NCI-H1105 (cell line): ENCODE measurements around the gene RANBP10.
"Not testable (repeated sequence)": the region's sequence is repeated elsewhere in the genome, so short reads cannot be mapped to it uniquely, and the experiment has no call there.

Experiments used
- DNase-seq: peaks from one replicate; lab custom pipeline; 2025; lab: John Stamatoyannopoulos, UW

Gene RANBP10

GRCh38 chr16:67779256-67780014 is 26.9 kb downstream of the RANBP10 start:
- DNase-seq: no peak

GRCh38 chr16:67775273-67775672 is 31.1 kb downstream of the RANBP10 start:
- no peak for DNase-seq

- DNase-seq: no peak
These were observed 31.9 kb downstream of the RANBP10 start for GRCh38 chr16:67774457-67774853.

GRCh38 chr16:67773569-67774456 is 32.5 kb downstream of the RANBP10 start:
- DNase-seq: no peak

- no peak for DNase-seq
These were observed 33.3 kb downstream of the RANBP10 start for GRCh38 chr16:67773099-67773498.

GRCh38 chr16:67770346-67770991 is 35.9 kb downstream of the RANBP10 start:
- no peak for DNase-seq

GRCh38 chr16:67767953-67768352 is 38.4 kb downstream of the RANBP10 start:
- no peak for DNase-seq

- DNase-seq: no peak
These were observed 40.1 kb downstream of the RANBP10 start for GRCh38 chr16:67766291-67766690.

GRCh38 chr16:67764158-67764667 is 42.1 kb downstream of the RANBP10 start:
- DNase-seq: no peak

- DNase-seq: no peak
These were observed 43.3 kb downstream of the RANBP10 start for GRCh38 chr16:67763066-67763465.

GRCh38 chr16:67762385-67762784 is 44.0 kb downstream of the RANBP10 start:
- no peak for DNase-seq

GRCh38 chr16:67761924-67762323 is 44.4 kb downstream of the RANBP10 start:
- DNase-seq: no peak

- DNase-seq: no peak
These were observed 45.5 kb downstream of the RANBP10 start for GRCh38 chr16:67760956-67761230.

- no peak for DNase-seq
These were observed 46.0 kb downstream of the RANBP10 start for GRCh38 chr16:67760206-67760955.

- DNase-seq: no peak
These were observed 47.4 kb downstream of the RANBP10 start for GRCh38 chr16:67758966-67759365.

- no peak for DNase-seq
These were observed 48.4 kb downstream of the RANBP10 start for GRCh38 chr16:67758006-67758405.

GRCh38 chr16:67752641-67753040 is 53.7 kb downstream of the RANBP10 start:
- DNase-seq: no peak

- not testable (repeated sequence) for DNase-seq
These were observed 55.0 kb downstream of the RANBP10 start for GRCh38 chr16:67751331-67751730.

GRCh38 chr16:67750466-67750865 is 55.9 kb downstream of the RANBP10 start:
- DNase-seq: no peak

- DNase-seq: no peak
These were observed 56.8 kb downstream of the RANBP10 start for GRCh38 chr16:67749436-67750078.

- no peak for DNase-seq
These were observed 57.5 kb downstream of the RANBP10 start for GRCh38 chr16:67748834-67749233.
